ENCODE data around the gene CCDC78. TPM values are rescaled to one million over a fixed set of nuclear protein-coding genes. Genes with fewer than 3 reads are reported as not detected.
A peak's percentile ranks its signal among the peaks of the same experiment; 100 is the strongest.

CCDC78 gene
- total and polyA plus RNA-seq, 2 of the 13 experiments (the other 11 are each of a cell fraction or from before 2014, with no cell fraction given): 0.53 to 1.5 TPM

GRCh38 chr16:674968-675883, 51.0 kb downstream of the CCDC78 start, which contains the start of gene RHBDL1 (continued):
- TF ChIP-seq TAF15 (IDR thresholded peaks at IDR 0.05; ENCODE audit: low read depth, low read length, poor library complexity, severe bottlenecking): peak; percentile 51
- TF ChIP-seq ZNF124 (CRISPR knock-in tag; IDR thresholded peaks at IDR 0.05): no peak

- Histone ChIP-seq H3K79me2 (ENCODE audit: insufficient read depth, low read length) (peaks cover 4% of the 10 kb centered on the region), H3K4me1 (ENCODE audit: insufficient read depth, low read length) (peaks cover 39% of the 10 kb centered on the region), H3K9me3 (ENCODE audit: low read length) (no peaks in the 10 kb centered on the region), H3K9ac (ENCODE audit: insufficient read depth, low read depth, low read length) (no peak overlapping the region), H4K20me1 (ENCODE audit: insufficient read depth, low read length) (no peaks in the 10 kb centered on the region), H2AFZ (ENCODE audit: low read length) (no peak overlapping the region), H3K4me3 (replicated peaks in 1 of 3; ENCODE audit: insufficient read depth in 1 of 3, low read depth in 2 of 3, low read length in 3 of 3) (no peak overlapping the region), H3K36me3 (replicated peaks in 1 of 2; ENCODE audit: control insufficient read depth in 1 of 2, insufficient read depth in 2 of 2, low read length in 2 of 2) (peaks cover 22 to 41% of the 10 kb centered on the region in 2 experiments; a peak in 4 of 5 replicates), H3K4me2 (ENCODE audit: low read depth, low read length) (no peak overlapping the region), H3K27ac (ENCODE audit: extremely low read length, insufficient read depth, low read length) (no peak overlapping the region), H3K27me3 (ENCODE audit: control insufficient read depth in 1 of 2, insufficient read depth in 2 of 2, low read length in 2 of 2) (no peaks in the 10 kb centered on the region; a peak in 1 of 5 replicates)
- no peak for FAIRE-seq
- ChIA-PET CTCF (ENCODE audit: low intra/inter-chr PET ratio, low total read pairs) (no interaction called here), POLR2A (no interaction called here)
- no peak for ATAC-seq
- intact Hi-C loops (cut with micrococcal nuclease; ENCODE audit: unreplicated experiment) (no loop called here), in situ Hi-C loops (cut with HindIII; ENCODE audit: extremely low pct_ligation_motif_present, low pct_unique_long_range_greater_than_20kb) (no loop called here)
- BruUV-seq (replicated peaks): no TSS peak
- TF ChIP-seq TFAP4 (IDR thresholded peaks at IDR 0.05; ENCODE audit: borderline replicate concordance, low read depth) (no peak), ZFP36L1 (CRISPR knock-in tag; IDR thresholded peaks at IDR 0.05) (no peak), ZNF569 (CRISPR knock-in tag; IDR thresholded peaks at IDR 0.05; ENCODE audit: borderline replicate concordance) (no peak), MTA1 (CRISPR knock-in tag; IDR thresholded peaks at IDR 0.05; ENCODE audit: borderline replicate concordance) (peak; percentile 16; the same call in 1 of the 2 replicates), TEAD3 (CRISPR knock-in tag; optimal IDR thresholded peaks at IDR 0.05; ENCODE audit: borderline replicate concordance) (no peak), ZNF296 (CRISPR knock-in tag; conservative IDR thresholded peaks at IDR 0.05) (0 out of 2 replicates have a peak, but pooled peaks have one; percentile 35), HNRNPL (IDR thresholded peaks at IDR 0.05; ENCODE audit: low read depth, low read length) (0 out of 2 replicates have a peak, but pooled peaks have one; percentile 59), CAMTA2 (CRISPR knock-in tag; IDR thresholded peaks at IDR 0.05; ENCODE audit: borderline replicate concordance) (no peak), FOXK1 (CRISPR knock-in tag; IDR thresholded peaks at IDR 0.05; ENCODE audit: borderline replicate concordance, low read depth) (no peak), TBX3 (IDR thresholded peaks at IDR 0.05; ENCODE audit: borderline replicate concordance) (no peak), SIN3B (IDR thresholded peaks at IDR 0.05; ENCODE audit: low read length) (no peak), AGO2 (optimal IDR thresholded peaks at IDR 0.05; ENCODE audit: low read depth, low read length) (peak; percentile 71), POLR2A (IDR thresholded peaks at IDR 0.05; ENCODE audit: insufficient read depth in 1 of 2, low read depth in 2 of 2, low read length in 2 of 2) (peak in 1 of 2 experiments; percentile 32; a peak in 2 of 4 replicates), ZBTB38 (CRISPR knock-in tag; IDR thresholded peaks at IDR 0.05) (peak; percentile 31; the same call in 1 of the 2 replicates), RBFOX2 (IDR thresholded peaks at IDR 0.05; ENCODE audit: low read depth, low read length) (peak; percentile 42; the same call in 1 of the 2 replicates), POLR2AphosphoS5 (IDR thresholded peaks at IDR 0.05; ENCODE audit: low read depth, low read length) (0 out of 2 replicates have a peak, but pooled peaks have one; percentile 7), ZIK1 (CRISPR knock-in tag; IDR thresholded peaks at IDR 0.05; ENCODE audit: borderline replicate concordance, low read depth) (no peak)
- 67% methylated on average over 6 of the region's 22 CpGs for WGBS (ENCODE audit: low lambda C conversion rate)
- DNase-seq (ENCODE audit: low spot score): no peak
These were observed 51.9 kb downstream of the CCDC78 start for GRCh38 chr16:674214-674881.
